GM12801 (cell line): Measurements from ENCODE around the gene RADIL.

ENCODE experiments used
- CTCF ChIP-seq: IDR thresholded peaks from one replicate; pipeline ENCODE4 v1.5.1; 2011; ENCODE audit warnings: control low read depth; ENCODE audit not compliant: insufficient read length; ENCODE audit errors: extremely low read depth

The RADIL gene

GRCh38 chr7:4820405-4820966, 63.0 kb downstream of the RADIL start:
- TF ChIP-seq CTCF: no peak

- TF ChIP-seq CTCF: no peak
Measured at GRCh38 chr7:4819560-4820404, 63.7 kb downstream of the RADIL start.

- TF ChIP-seq CTCF: no peak
Measured at GRCh38 chr7:4818000-4818794, 65.3 kb downstream of the RADIL start.

- no peak for TF ChIP-seq CTCF
Measured at GRCh38 chr7:4817178-4817901, 66.2 kb downstream of the RADIL start.

- TF ChIP-seq CTCF: no peak
Measured at GRCh38 chr7:4816419-4817080, 67.0 kb downstream of the RADIL start.

- no peak for TF ChIP-seq CTCF
Measured at GRCh38 chr7:4815609-4816418, 67.7 kb downstream of the RADIL start.
